ENCODE measurements around the gene PSENEN.

GRCh38 chr19:35704218-35704617, 41.2 kb upstream of the PSENEN start, which contains the start of gene ZBTB32:
- TF ChIP-seq CTCF (IDR thresholded peaks at IDR 0.05) (no peak), POLR2A (IDR thresholded peaks at IDR 0.05) (no peak)
